Liver (tissue), 9 donors: Measurements from ENCODE around the gene STXBP4. TPM values are rescaled to one million over a fixed set of nuclear protein-coding genes. Genes with fewer than 3 reads are reported as not detected.

Experiments
- DNase-seq: peaks from one replicate; pipeline ENCODE4 v3.0.0-alpha.2; 2017; ENCODE audit warnings: low spot score
- H3K27ac ChIP-seq, 2 donors: one replicate each; pipeline ENCODE4 v1.7.0; 2013; ENCODE audit warnings: inconsistent platforms in 2 of 2, low read length in 2 of 2, control low read depth in 1 of 2, low read depth in 1 of 2, mild to moderate bottlenecking in 1 of 2
- H3K27me3 ChIP-seq, 4 donors: one replicate each; pipeline versions ENCODE4 v1.6.1 to v1.7.0; 2013; ENCODE audit warnings: low read length in 3 of 4, inconsistent platforms in 1 of 4, mild to moderate bottlenecking in 1 of 4, moderate library complexity in 1 of 4; ENCODE audit not compliant: control insufficient read depth in 4 of 4, insufficient read depth in 4 of 4
- H3K36me3 ChIP-seq, 4 donors: one replicate each; pipeline versions ENCODE4 v1.6.1 to v1.7.0; 2013; ENCODE audit warnings: low read length in 3 of 4, mild to moderate bottlenecking in 3 of 4, low read depth in 1 of 4, moderate library complexity in 1 of 4; ENCODE audit not compliant: control insufficient read depth in 4 of 4, insufficient read depth in 3 of 4
- H3K4me1 ChIP-seq, 4 donors: one replicate each; pipeline versions ENCODE4 v1.6.1 to v1.7.0; 2013; ENCODE audit warnings: low read length in 3 of 4, mild to moderate bottlenecking in 3 of 4, moderate library complexity in 1 of 4; ENCODE audit not compliant: control insufficient read depth in 4 of 4, insufficient read depth in 4 of 4
- H3K4me3 ChIP-seq, 3 donors: one replicate each; pipeline versions ENCODE4 v1.6.1 to v1.7.0; 2013; ENCODE audit warnings: low read length in 3 of 3, control low read depth in 1 of 3, low read depth in 1 of 3, mild to moderate bottlenecking in 1 of 3
- H3K9ac ChIP-seq, 2 donors: one replicate each; pipeline ENCODE4 v1.7.0; 2013; ENCODE audit warnings: low read length in 2 of 2, mild to moderate bottlenecking in 2 of 2, moderate library complexity in 2 of 2, control low read depth in 1 of 2, low read depth in 1 of 2
- H3K9me3 ChIP-seq, 4 donors: one replicate each; pipeline versions ENCODE4 v1.6.1 to v1.7.0; 2013; ENCODE audit warnings: low read length in 3 of 4; ENCODE audit not compliant: control insufficient read depth in 4 of 4
- ATF3 ChIP-seq: IDR thresholded peaks from 2 replicates; pipeline ENCODE4 v1.6.1; 2016; ENCODE audit warnings: antibody characterized with exemption
- EGR1 ChIP-seq, 2 donors: IDR thresholded peaks; 2 replicates each; pipeline ENCODE4 v1.6.1; 2016 to 2018; ENCODE audit warnings: antibody characterized with exemption in 2 of 2, low read depth in 2 of 2
- FOXA1 ChIP-seq: IDR thresholded peaks from 2 replicates; pipeline ENCODE4 v1.6.1; 2016; ENCODE audit warnings: antibody characterized with exemption
- FOXA2 ChIP-seq: IDR thresholded peaks from 2 replicates; pipeline ENCODE4 v1.6.1; 2016; ENCODE audit warnings: antibody characterized with exemption
- GABPA ChIP-seq, 2 donors: IDR thresholded peaks in 1 of 2; conservative IDR thresholded peaks in 1 of 2; 2 replicates each; pipeline ENCODE4 v1.6.1; 2016; ENCODE audit warnings: antibody characterized with exemption in 2 of 2, mild to moderate bottlenecking in 1 of 2, moderate library complexity in 1 of 2
- HNF4A ChIP-seq, 2 donors: conservative IDR thresholded peaks; 2 replicates each; pipeline ENCODE4 v1.6.1; 2016; ENCODE audit warnings: antibody characterized with exemption in 2 of 2, mild to moderate bottlenecking in 2 of 2
- HNF4G ChIP-seq: IDR thresholded peaks from 2 replicates; pipeline ENCODE4 v1.6.1; 2016; ENCODE audit warnings: antibody characterized with exemption
- JUND ChIP-seq, 2 donors: IDR thresholded peaks; 2 replicates each; pipeline ENCODE4 v1.6.1; 2016; ENCODE audit warnings: antibody characterized with exemption in 2 of 2
- MAX ChIP-seq: IDR thresholded peaks from 2 replicates; pipeline ENCODE4 v1.6.1; 2016; ENCODE audit warnings: antibody characterized with exemption
- NR2F2 ChIP-seq: IDR thresholded peaks from 2 replicates; pipeline ENCODE4 v1.6.1; 2016; ENCODE audit warnings: antibody characterized with exemption
- RAD21 ChIP-seq, 2 donors: IDR thresholded peaks; 2 replicates each; pipeline ENCODE4 v1.6.1; 2016; ENCODE audit warnings: antibody characterized with exemption in 2 of 2, mild to moderate bottlenecking in 2 of 2
- REST ChIP-seq: IDR thresholded peaks from 2 replicates; pipeline ENCODE4 v1.6.1; 2016; ENCODE audit warnings: antibody characterized with exemption, mild to moderate bottlenecking
- RXRA ChIP-seq, 2 donors: IDR thresholded peaks; 2 replicates each; pipeline ENCODE4 v1.6.1; 2017 to 2018; ENCODE audit warnings: antibody characterized with exemption in 2 of 2, mild to moderate bottlenecking in 1 of 2
- SP1 ChIP-seq: IDR thresholded peaks from 2 replicates; pipeline ENCODE4 v1.6.1; 2018; ENCODE audit warnings: antibody characterized with exemption, mild to moderate bottlenecking
- TAF1 ChIP-seq: conservative IDR thresholded peaks from 2 replicates; pipeline ENCODE4 v1.6.1; 2016; ENCODE audit warnings: antibody characterized with exemption, mild to moderate bottlenecking
- YY1 ChIP-seq: IDR thresholded peaks from 2 replicates; pipeline ENCODE4 v1.6.1; 2016; ENCODE audit warnings: antibody characterized with exemption, mild to moderate bottlenecking
- ZBTB33 ChIP-seq: IDR thresholded peaks from 2 replicates; pipeline ENCODE4 v1.6.1; 2016; ENCODE audit warnings: antibody characterized with exemption
- WGBS: extraction: QIAGEN DNeasy Blood & Tissue Kit; methylation state at CpG from one replicate; pipeline ENCODE4 v1.1.7; 2013; 5-methylcytosine and 5-hydroxymethylcytosine counted together
- polyA plus RNA-seq, 2 donors: library from polyadenylated mRNA; stranded (reverse) in 1 of 2; unstranded in 1 of 2; fragments of 200-250 nt in 1 of 2; fragments of >200 nt in 1 of 2; fragmentation: Nextera tagmentation in 1 of 2; extraction: Ambion mirVana in 1 of 2; gene quantifications; one replicate each; pipeline versions ENCODE4 v1.2.1 to v1.2.3, GENCODE V29; 2013 to 2015
- total RNA-seq, 2 donors: library from RNA; depleted of rRNA; stranded (reverse); fragments of >200 nt; gene quantifications; one replicate each; pipeline ENCODE4 v1.2.3, GENCODE V29; 2014
- TF ChIP-seq, protein P1 (sequence below): fragments of 150-350 bp; IDR thresholded peaks from 2 replicates; pipeline ENCODE4 v1.5.1; 2017; ENCODE audit warnings: improper control_type of control experiment, low read depth, low read length; ENCODE audit not compliant: missing input control
- donor health status: healthy.
- donor health status: healthy.
- donor health status: healthy.
- donor health status: healthy.
- donor health status: healthy.

The STXBP4 gene
- total and polyA plus RNA-seq, 4 donors = 1.5 to 12.6 (median 3.5) TPM

DNA sequence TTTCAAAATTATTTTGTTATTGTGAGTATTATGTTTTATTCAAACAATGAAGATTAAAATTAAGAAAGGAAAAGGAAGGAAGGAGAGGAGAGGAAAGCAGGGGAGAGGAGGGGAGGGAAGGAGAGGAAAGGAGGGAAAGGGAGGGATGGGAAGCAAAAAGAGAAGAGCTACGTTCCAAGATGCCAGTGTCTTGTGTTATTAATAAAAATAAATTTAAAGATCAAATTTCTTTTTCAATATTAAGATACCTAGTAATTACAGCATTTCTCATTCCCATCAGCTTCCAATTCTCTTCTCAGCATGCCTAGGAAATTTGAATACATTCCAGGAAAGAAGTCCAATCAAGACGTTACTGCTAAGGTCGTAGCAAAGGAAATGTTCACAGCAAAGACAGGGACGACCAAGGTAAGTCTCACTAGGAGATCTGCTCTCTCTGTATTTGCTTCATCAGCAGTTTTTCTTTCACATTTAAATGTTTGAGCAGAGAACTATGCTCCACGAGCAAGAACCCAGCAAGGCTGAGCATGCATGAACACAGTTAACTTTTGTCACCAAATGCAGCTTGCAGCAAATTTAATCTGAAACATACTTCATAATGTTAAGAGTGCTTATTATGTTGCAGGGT, 232.9 kb downstream of the STXBP4 start (continued):
- TF ChIP-seq, protein P1, sequence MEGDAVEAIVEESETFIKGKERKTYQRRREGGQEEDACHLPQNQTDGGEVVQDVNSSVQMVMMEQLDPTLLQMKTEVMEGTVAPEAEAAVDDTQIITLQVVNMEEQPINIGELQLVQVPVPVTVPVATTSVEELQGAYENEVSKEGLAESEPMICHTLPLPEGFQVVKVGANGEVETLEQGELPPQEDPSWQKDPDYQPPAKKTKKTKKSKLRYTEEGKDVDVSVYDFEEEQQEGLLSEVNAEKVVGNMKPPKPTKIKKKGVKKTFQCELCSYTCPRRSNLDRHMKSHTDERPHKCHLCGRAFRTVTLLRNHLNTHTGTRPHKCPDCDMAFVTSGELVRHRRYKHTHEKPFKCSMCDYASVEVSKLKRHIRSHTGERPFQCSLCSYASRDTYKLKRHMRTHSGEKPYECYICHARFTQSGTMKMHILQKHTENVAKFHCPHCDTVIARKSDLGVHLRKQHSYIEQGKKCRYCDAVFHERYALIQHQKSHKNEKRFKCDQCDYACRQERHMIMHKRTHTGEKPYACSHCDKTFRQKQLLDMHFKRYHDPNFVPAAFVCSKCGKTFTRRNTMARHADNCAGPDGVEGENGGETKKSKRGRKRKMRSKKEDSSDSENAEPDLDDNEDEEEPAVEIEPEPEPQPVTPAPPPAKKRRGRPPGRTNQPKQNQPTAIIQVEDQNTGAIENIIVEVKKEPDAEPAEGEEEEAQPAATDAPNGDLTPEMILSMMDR = no peak
- no peak for TF ChIP-seq JUND (IDR thresholded peaks at IDR 0.05)

DNA sequence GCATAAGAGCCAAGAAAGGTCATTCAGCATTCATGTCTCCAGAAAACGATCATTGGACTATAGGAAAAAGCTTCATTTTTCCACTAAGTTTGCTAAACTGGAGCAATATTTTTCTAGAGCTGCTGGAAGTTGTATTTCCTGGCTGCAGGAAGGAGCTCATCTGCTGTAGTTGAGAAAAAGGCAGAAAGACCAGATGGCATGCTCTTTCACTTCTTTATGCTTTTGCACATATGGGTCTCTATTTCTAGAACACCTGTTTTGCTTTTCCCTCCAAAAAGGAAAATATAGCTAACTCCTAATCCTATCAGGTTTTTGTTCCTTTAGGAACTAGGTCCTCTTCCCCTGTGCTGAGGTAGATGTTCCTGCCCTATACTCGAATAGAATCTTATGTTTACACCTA, 234.3 kb downstream of the STXBP4 start:
- H3K4me3 ChIP-seq = no peak overlapping the region

GRCh38 chr17:55208078-55208812, 239.7 kb downstream of the STXBP4 start:
- Histone ChIP-seq H3K4me1 (no peaks in the 10 kb centered on the region), H3K9ac (no peak overlapping the region), H3K4me3 (no peak overlapping the region), H3K27ac (no peak overlapping the region), H3K27me3 (no peaks in the 10 kb centered on the region), H3K36me3 (no peaks in the 10 kb centered on the region), H3K9me3 (no peaks in the 10 kb centered on the region)
- TF ChIP-seq, protein P1 = no peak
- TF ChIP-seq EGR1 (IDR thresholded peaks at IDR 0.05; ENCODE audit: low read depth in 2 of 2) (no peak), MAX (no peak), ATF3 (no peak), NR2F2 (no peak), RAD21 (IDR thresholded peaks at IDR 0.05) (no peak), REST (no peak), HNF4A (conservative IDR thresholded peaks at IDR 0.05) (no peak), JUND (IDR thresholded peaks at IDR 0.05) (no peak), GABPA (IDR thresholded peaks at IDR 0.05 in 1 of 2, conservative IDR thresholded peaks at IDR 0.05 in 1 of 2) (no peak), SP1 (no peak), FOXA1 (no peak), HNF4G (no peak), RXRA (IDR thresholded peaks at IDR 0.05) (no peak), TAF1 (no peak), YY1 (no peak), FOXA2 (no peak), ZBTB33 (no peak)
- WGBS = 57% methylated on average over 3 of the region's 3 CpGs
- DNase-seq = no peak

More for the DNA sequence above, 234.3 kb downstream of the STXBP4 start:
- Histone ChIP-seq H3K9me3 (no peaks in the 10 kb centered on the region), H3K27ac (no peak overlapping the region), H3K4me1 (no peaks in the 10 kb centered on the region), H3K27me3 (no peaks in the 10 kb centered on the region), H3K36me3 (no peaks in the 10 kb centered on the region), H3K9ac (no peak overlapping the region)
- TF ChIP-seq ATF3 (no peak), NR2F2 (no peak)
- DNase-seq = no peak
- 81% methylated on average over 2 of the region's 2 CpGs for WGBS
